Measurements from ENCODE around the gene ADGRB3. TPM values are rescaled to one million over a fixed set of nuclear protein-coding genes. Genes with fewer than 3 reads are reported as not detected.
"Not testable (repeated sequence)": the region's sequence is repeated elsewhere in the genome, so short reads cannot be mapped to it uniquely, and the experiment has no call there.

The ADGRB3 gene
- total RNA-seq, 1 donor from 2014 or later: 0.92 TPM

DNA sequence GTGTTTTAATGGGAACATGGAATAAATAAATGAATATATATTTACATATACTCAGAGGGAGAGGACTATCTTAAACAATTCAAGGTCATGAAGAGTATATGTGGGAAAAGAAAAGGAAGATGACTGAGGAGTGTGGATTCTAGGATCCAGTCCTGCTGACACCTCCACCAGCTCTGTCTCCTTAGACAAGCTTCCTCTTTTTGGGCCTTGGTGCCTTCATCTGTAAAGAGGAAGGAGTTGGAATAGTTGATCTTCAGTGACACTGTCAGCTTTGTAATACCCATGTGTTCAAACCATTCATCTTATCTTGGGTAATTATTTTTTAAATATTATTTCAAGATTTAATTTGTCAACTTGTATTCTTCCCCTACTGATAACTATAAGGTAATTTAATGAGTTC lies 338.0 kb downstream of the ADGRB3 start:
- no peak for DNase-seq (ENCODE audit: low read depth)
- H3K36me3 ChIP-seq (ENCODE audit: control insufficient read depth, insufficient read depth, low read length): no peaks in the 10 kb centered on the region
- H3K4me3 ChIP-seq (ENCODE audit: low read depth, low read length): no peak overlapping the region

DNA sequence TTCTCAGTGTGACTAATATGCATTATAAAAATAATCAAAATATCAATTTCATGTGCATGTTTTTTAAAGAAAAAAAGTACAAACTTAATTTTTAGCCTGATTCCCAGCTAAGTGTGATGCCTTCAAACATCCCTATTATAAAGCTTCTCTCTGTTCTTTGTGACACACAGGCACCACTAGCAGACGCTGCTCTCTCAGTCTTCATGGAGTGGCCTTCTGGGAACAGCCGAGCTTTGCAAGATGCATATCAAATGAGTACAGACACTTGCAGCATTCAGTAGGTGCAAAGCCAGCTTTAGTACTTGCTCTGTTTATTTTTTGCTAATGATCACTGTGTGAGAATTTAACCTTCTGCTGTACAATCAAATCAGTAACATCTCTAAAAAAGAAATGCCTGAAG lies 340.0 kb downstream of the ADGRB3 start:
- H3K36me3 ChIP-seq (ENCODE audit: control insufficient read depth, insufficient read depth, low read length): no peaks in the 10 kb centered on the region
- no peak overlapping the region for H3K4me3 ChIP-seq (ENCODE audit: low read depth, low read length)
- peak; percentile 63 for TF ChIP-seq CTCF (IDR thresholded peaks at IDR 0.05; ENCODE audit: insufficient read depth, low read length, poor library complexity, severe bottlenecking)
- no peak for DNase-seq (ENCODE audit: low read depth)
- no peaks in the 10 kb centered on the region for H3K27me3 ChIP-seq (ENCODE audit: control insufficient read depth, insufficient read depth, low read length)

More for the DNA sequence above, 338.0 kb downstream of the ADGRB3 start:
- no peak for TF ChIP-seq CTCF (IDR thresholded peaks at IDR 0.05; ENCODE audit: insufficient read depth, low read length, poor library complexity, severe bottlenecking)
- H3K27me3 ChIP-seq (ENCODE audit: control insufficient read depth, insufficient read depth, low read length): no peaks in the 10 kb centered on the region

DNA sequence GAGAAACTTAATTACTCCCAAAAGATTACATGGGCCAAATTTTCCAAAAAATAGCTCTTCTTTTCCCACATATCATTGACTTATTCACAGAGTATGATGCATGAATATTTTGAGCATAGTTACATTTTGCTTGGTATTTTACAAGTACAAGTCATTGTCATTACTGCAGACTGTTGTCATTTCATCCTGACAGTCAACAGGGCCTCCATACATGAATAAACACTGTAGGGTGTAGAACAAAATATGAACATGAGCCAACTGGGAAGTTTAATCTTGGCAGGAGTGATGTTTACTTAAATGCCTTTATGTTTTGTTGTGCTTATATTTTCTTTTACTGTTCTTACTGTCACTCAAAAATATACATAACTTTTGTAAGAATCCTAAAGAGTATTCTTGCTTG lies 340.7 kb downstream of the ADGRB3 start:
- TF ChIP-seq CTCF (IDR thresholded peaks at IDR 0.05; ENCODE audit: insufficient read depth, low read length, poor library complexity, severe bottlenecking): no peak
- DNase-seq (ENCODE audit: low read depth): no peak
- H3K36me3 ChIP-seq (ENCODE audit: control insufficient read depth, insufficient read depth, low read length): no peaks in the 10 kb centered on the region
- H3K27me3 ChIP-seq (ENCODE audit: control insufficient read depth, insufficient read depth, low read length): no peaks in the 10 kb centered on the region
- no peak overlapping the region for H3K4me3 ChIP-seq (ENCODE audit: low read depth, low read length)

DNA sequence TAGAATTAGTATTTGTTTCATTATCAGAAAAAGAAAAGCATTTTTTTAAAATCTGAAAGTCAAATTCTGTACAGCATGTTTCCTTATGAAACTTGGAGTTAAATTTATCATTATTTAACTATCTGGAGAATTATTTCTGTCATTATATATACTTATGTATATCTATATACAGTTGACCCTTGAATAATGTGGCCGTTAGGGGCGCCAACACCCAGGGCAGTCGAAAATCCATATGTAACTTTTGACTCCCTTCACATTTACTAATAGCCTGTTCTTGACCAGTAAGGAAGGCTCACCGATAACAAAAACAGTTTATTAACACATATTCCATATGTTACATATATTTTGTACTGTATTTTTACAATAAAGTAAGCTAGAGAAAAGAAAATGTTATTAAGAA lies 341.2 kb downstream of the ADGRB3 start:
- no peaks in the 10 kb centered on the region for H3K36me3 ChIP-seq (ENCODE audit: control insufficient read depth, insufficient read depth, low read length)

DNA sequence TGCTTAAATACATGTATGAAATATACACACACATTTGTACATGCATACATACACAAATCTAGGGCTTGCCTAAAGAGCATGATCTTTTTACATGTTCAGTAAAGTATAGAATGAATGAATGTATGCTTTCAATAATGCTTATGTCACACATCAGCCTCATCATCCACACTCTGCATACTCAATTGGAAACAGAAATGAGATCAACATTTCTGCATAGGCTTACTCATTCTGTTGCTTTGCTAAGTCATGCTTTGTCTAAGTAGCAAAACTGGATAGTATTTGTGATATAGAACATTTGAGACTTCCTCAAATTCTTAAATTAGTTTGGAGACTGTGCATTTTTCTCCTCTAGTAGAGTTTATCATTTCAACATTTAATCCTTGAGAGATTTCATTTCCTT lies 343.3 kb downstream of the ADGRB3 start:
- Histone ChIP-seq H3K36me3 (ENCODE audit: control insufficient read depth, insufficient read depth, low read length) (no peaks in the 10 kb centered on the region), H3K27me3 (ENCODE audit: control insufficient read depth, insufficient read depth, low read length) (no peaks in the 10 kb centered on the region), H3K4me3 (ENCODE audit: low read depth, low read length) (no peak overlapping the region)
- no peak for TF ChIP-seq CTCF (IDR thresholded peaks at IDR 0.05; ENCODE audit: insufficient read depth, low read length, poor library complexity, severe bottlenecking)
- DNase-seq (ENCODE audit: low read depth): no peak

More for the DNA sequence above, 341.2 kb downstream of the ADGRB3 start:
- no peak for DNase-seq (ENCODE audit: low read depth)
- Histone ChIP-seq H3K4me3 (ENCODE audit: low read depth, low read length) (no peak overlapping the region), H3K27me3 (ENCODE audit: control insufficient read depth, insufficient read depth, low read length) (no peaks in the 10 kb centered on the region)
- TF ChIP-seq CTCF (IDR thresholded peaks at IDR 0.05; ENCODE audit: insufficient read depth, low read length, poor library complexity, severe bottlenecking): no peak

DNA sequence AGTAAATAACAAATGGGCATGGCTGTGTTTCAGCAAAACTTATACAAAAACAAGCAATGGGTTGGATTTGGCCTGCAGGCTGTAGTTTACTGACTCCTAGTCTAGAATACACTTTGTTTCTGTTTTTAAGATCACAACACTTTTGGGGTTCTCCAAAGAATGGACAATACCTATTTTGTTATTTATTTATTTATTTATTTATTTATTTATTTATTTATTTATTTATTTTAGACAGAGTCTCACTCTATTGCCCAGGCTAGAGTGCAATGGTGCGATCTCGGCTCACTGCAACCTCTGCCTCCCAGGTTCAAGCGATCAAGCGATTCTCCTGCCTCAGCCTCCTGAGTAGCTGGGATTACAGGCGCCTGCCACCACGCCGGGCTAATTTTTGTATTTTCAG lies 346.6 kb downstream of the ADGRB3 start:
- H3K27me3 ChIP-seq (ENCODE audit: control insufficient read depth, insufficient read depth, low read length); H3K36me3 ChIP-seq (ENCODE audit: control insufficient read depth, insufficient read depth, low read length); DNase-seq (ENCODE audit: low read depth); H3K4me3 ChIP-seq (ENCODE audit: low read depth, low read length): not testable (repeated sequence)

Data from kidney epithelial cell (primary cell).